GM18499 (cell line): Measurements from ENCODE around the gene RPA1.
"Not testable (repeated sequence)": the region's sequence is repeated elsewhere in the genome, so short reads cannot be mapped to it uniquely, and the experiment has no call there.

Experiments used
- ATAC-seq: cut with Tn5 transposase; IDR thresholded peaks from one replicate; pipeline ENCODE4 v1.9.1; 2021; ENCODE audit warnings: moderate number of reproducible peaks; ENCODE audit not compliant: insufficient read depth, unreplicated experiment

Gene RPA1

GRCh38 chr17:1810450-1811103 lies 19.2 kb upstream of the RPA1 start:
- no peak for ATAC-seq

GRCh38 chr17:1813088-1813487 lies 16.7 kb upstream of the RPA1 start:
- ATAC-seq: no peak

- ATAC-seq: no peak
Measured at GRCh38 chr17:1820528-1821252, 9.1 kb upstream of the RPA1 start.

GRCh38 chr17:1829216-1829591 lies 601 bp upstream of the RPA1 start:
- no peak for ATAC-seq

GRCh38 chr17:1830288-1830687 lies 483 bp downstream of the RPA1 start:
- no peak for ATAC-seq

GRCh38 chr17:1834380-1835149 lies 4.8 kb downstream of the RPA1 start:
- peak; percentile 57 for ATAC-seq

GRCh38 chr17:1839516-1839915 lies 9.7 kb downstream of the RPA1 start:
- no peak for ATAC-seq

- no peak for ATAC-seq
Measured at GRCh38 chr17:1843947-1844346, 14.1 kb downstream of the RPA1 start.

GRCh38 chr17:1847191-1847590 lies 17.4 kb downstream of the RPA1 start:
- no peak for ATAC-seq

GRCh38 chr17:1852327-1852726 lies 22.5 kb downstream of the RPA1 start:
- no peak for ATAC-seq

GRCh38 chr17:1853698-1854097 lies 23.9 kb downstream of the RPA1 start:
- ATAC-seq: no peak

- ATAC-seq: not testable (repeated sequence)
Measured at GRCh38 chr17:1856462-1856861, 26.7 kb downstream of the RPA1 start.

GRCh38 chr17:1860978-1861377 lies 31.2 kb downstream of the RPA1 start:
- no peak for ATAC-seq

GRCh38 chr17:1861391-1862010 lies 31.7 kb downstream of the RPA1 start:
- ATAC-seq: no peak

- ATAC-seq: no peak
Measured at GRCh38 chr17:1865252-1866037, 35.6 kb downstream of the RPA1 start.

GRCh38 chr17:1867307-1867706 lies 37.5 kb downstream of the RPA1 start:
- ATAC-seq: no peak

- no peak for ATAC-seq
Measured at GRCh38 chr17:1868090-1868489, 38.3 kb downstream of the RPA1 start.

- ATAC-seq: no peak
Measured at GRCh38 chr17:1870592-1870991, 40.8 kb downstream of the RPA1 start.

GRCh38 chr17:1871756-1872155 lies 42.0 kb downstream of the RPA1 start:
- no peak for ATAC-seq

- ATAC-seq: no peak
Measured at GRCh38 chr17:1872254-1872653, 42.4 kb downstream of the RPA1 start.
